ENCODE data around the gene TRMU. TPM values are rescaled to one million over a fixed set of nuclear protein-coding genes. Genes with fewer than 3 reads are reported as not detected.
"Not testable (repeated sequence)": the region's sequence is repeated elsewhere in the genome, so short reads cannot be mapped to it uniquely, and the experiment has no call there.

Gene TRMU
- total and polyA plus RNA-seq, 2 donors (not counting 3 experiments of a cell fraction or from before 2014, with no cell fraction given): 42.4 to 65.7 TPM

DNA sequence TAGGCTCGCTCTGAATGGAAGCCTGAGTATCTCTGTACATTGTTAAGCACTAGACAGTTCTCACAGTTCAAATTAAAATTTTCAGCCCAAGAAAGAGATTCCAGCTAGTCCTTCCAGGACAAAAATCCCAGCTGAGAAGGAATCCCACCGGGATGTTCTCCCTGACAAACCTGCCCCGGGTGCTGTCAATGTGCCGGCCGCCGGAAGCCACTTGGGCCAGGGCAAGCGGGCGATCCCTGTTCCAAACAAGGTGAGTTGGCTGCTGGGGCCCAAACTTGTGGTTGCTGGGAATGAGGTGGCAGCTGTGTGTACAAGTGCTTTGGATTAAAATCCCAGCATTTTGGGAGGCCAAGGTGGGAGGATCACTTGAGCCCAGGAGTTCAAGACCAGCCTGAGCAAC, 23.5 kb upstream of the TRMU start:
- H3K4me2 ChIP-seq (ENCODE audit: insufficient read depth, low read length): no peak overlapping the region
- peaks cover 41% of the 10 kb centered on the region for H3K79me2 ChIP-seq (ENCODE audit: control insufficient read depth, insufficient read depth, low read length)
- dilution Hi-C loops (cut with MboI; ENCODE audit: extremely low pct_ligation_motif_present, low sequenced_read_pairs) (no loop called here), intact Hi-C loops (cut with micrococcal nuclease) (no loop called here)
- no peaks in the 10 kb centered on the region for H3K9me1 ChIP-seq (replicated peaks; ENCODE audit: control insufficient read depth, extremely low read depth, insufficient read depth, low read length)
- FAIRE-seq (no peak), DNase-seq (ENCODE audit: low read depth, low spot score) (no peak)
- TF ChIP-seq POLR2AphosphoS5 (IDR thresholded peaks at IDR 0.05; ENCODE audit: insufficient read depth, low read depth, low read length) (no peak), GATA2 (IDR thresholded peaks at IDR 0.05; ENCODE audit: insufficient read depth, insufficient read length, low read depth, low read length) (no peak), MYC (IDR thresholded peaks at IDR 0.05; ENCODE audit: low read depth, low read length) (no peak), JUN (IDR thresholded peaks at IDR 0.05; ENCODE audit: borderline replicate concordance, insufficient read depth, insufficient read length, low read depth) (no peak), FOS (IDR thresholded peaks at IDR 0.05; ENCODE audit: borderline replicate concordance, insufficient read depth, low read length) (no peak), EZH2 (IDR thresholded peaks at IDR 0.05; ENCODE audit: borderline replicate concordance, low read depth, low read length, severe bottlenecking) (no peak), POLR2A (IDR thresholded peaks at IDR 0.05; ENCODE audit: low read depth, low read length) (no peak)
- TF ChIP-seq, protein P1, sequence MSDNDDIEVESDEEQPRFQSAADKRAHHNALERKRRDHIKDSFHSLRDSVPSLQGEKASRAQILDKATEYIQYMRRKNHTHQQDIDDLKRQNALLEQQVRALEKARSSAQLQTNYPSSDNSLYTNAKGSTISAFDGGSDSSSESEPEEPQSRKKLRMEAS (IDR thresholded peaks at IDR 0.05; ENCODE audit: insufficient read depth, insufficient read length): no peak
- TF ChIP-seq, protein P2, sequence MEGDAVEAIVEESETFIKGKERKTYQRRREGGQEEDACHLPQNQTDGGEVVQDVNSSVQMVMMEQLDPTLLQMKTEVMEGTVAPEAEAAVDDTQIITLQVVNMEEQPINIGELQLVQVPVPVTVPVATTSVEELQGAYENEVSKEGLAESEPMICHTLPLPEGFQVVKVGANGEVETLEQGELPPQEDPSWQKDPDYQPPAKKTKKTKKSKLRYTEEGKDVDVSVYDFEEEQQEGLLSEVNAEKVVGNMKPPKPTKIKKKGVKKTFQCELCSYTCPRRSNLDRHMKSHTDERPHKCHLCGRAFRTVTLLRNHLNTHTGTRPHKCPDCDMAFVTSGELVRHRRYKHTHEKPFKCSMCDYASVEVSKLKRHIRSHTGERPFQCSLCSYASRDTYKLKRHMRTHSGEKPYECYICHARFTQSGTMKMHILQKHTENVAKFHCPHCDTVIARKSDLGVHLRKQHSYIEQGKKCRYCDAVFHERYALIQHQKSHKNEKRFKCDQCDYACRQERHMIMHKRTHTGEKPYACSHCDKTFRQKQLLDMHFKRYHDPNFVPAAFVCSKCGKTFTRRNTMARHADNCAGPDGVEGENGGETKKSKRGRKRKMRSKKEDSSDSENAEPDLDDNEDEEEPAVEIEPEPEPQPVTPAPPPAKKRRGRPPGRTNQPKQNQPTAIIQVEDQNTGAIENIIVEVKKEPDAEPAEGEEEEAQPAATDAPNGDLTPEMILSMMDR (IDR thresholded peaks at IDR 0.05; ENCODE audit: extremely low read depth in 1 of 2, insufficient read depth in 1 of 2, low read depth in 1 of 2, low read length in 2 of 2): no peak
- H3K27me3 ChIP-seq (ENCODE audit: control insufficient read depth in 2 of 2, insufficient read depth in 2 of 2, low read length in 2 of 2): no peaks in the 10 kb centered on the region
- ChIA-PET CTCF (interaction anchor here (1.0 to 6.3 kb wide), 4 partner anchors 12 to 306 kb away, joined by 5 to 111 read pairs (median 5); no protein-coding TSS in a partner anchor), POLR2A (no interaction called here)
- peaks cover 0 to 14% of the 10 kb centered on the region in 2 experiments for H3K36me3 ChIP-seq (ENCODE audit: control insufficient read depth in 2 of 2, extremely low read depth in 1 of 2, insufficient read depth in 2 of 2, low read length in 2 of 2)
- BruUV-seq (replicated peaks): no TSS peak
- H3K4me1 ChIP-seq (ENCODE audit: control insufficient read depth, extremely low read depth, insufficient read depth, low read length): no peaks in the 10 kb centered on the region
- H3K4me3 ChIP-seq (replicated peaks in 1 of 3; ENCODE audit: insufficient read depth in 1 of 3, low read depth in 1 of 3, low read length in 3 of 3): no peak overlapping the region
- H3K9ac ChIP-seq (replicated peaks; ENCODE audit: extremely low read depth, insufficient read depth, low read length): no peak overlapping the region
- no peak overlapping the region for H2AFZ ChIP-seq (ENCODE audit: low read depth, low read length)
- H3K27ac ChIP-seq (ENCODE audit: insufficient read depth, low read depth, low read length): no peak overlapping the region
- H4K20me1 ChIP-seq (replicated peaks; ENCODE audit: control insufficient read depth, extremely low read depth, insufficient read depth, low read length): no peaks in the 10 kb centered on the region
- no peaks in the 10 kb centered on the region for H3K9me3 ChIP-seq (replicated peaks; ENCODE audit: control insufficient read depth, insufficient read depth, low read length)

DNA sequence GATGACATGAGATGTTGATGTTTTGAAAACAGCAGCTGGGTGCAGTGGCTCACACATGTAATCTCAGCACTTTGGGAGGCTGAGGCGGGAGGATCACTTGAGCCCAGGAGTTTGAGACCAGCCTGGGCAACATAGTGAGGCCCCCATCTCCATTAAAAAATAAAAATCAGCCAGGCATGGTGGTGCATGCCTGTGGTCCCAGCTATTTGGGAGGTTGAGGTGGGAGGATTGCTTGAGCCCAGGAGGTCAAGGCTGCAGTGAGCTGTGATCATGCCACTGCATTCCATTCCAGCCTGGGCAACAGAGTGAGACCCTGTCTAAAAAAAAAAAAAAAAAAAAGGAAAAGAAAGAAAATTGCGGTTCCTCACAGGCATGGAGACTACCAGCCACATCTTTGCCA, 22.7 kb upstream of the TRMU start:
- H3K27me3 ChIP-seq (ENCODE audit: control insufficient read depth in 2 of 2, insufficient read depth in 2 of 2, low read length in 2 of 2); H3K9me3 ChIP-seq (replicated peaks; ENCODE audit: control insufficient read depth, insufficient read depth, low read length); H3K4me1 ChIP-seq (ENCODE audit: control insufficient read depth, extremely low read depth, insufficient read depth, low read length); H3K9ac ChIP-seq (replicated peaks; ENCODE audit: extremely low read depth, insufficient read depth, low read length); BruUV-seq (replicated peaks); POLR2A ChIA-PET; H4K20me1 ChIP-seq (replicated peaks; ENCODE audit: control insufficient read depth, extremely low read depth, insufficient read depth, low read length); intact Hi-C loops (cut with micrococcal nuclease); H3K9me1 ChIP-seq (replicated peaks; ENCODE audit: control insufficient read depth, extremely low read depth, insufficient read depth, low read length); H3K27ac ChIP-seq (ENCODE audit: insufficient read depth, low read depth, low read length); FAIRE-seq; DNase-seq (ENCODE audit: low read depth, low spot score); H3K4me2 ChIP-seq (ENCODE audit: insufficient read depth, low read length); H3K4me3 ChIP-seq (replicated peaks in 1 of 3; ENCODE audit: insufficient read depth in 1 of 3, low read depth in 1 of 3, low read length in 3 of 3); H2AFZ ChIP-seq (ENCODE audit: low read depth, low read length); dilution Hi-C loops (cut with MboI; ENCODE audit: extremely low pct_ligation_motif_present, low sequenced_read_pairs): not testable (repeated sequence)
- CTCF ChIA-PET: interaction anchor here (0.7 to 6.3 kb wide), 8 partner anchors 11 to 316 kb away, joined by 3 to 111 read pairs (median 4); partner anchors contain the start of genes TRMU and TTC38
- Histone ChIP-seq H3K36me3 (ENCODE audit: control insufficient read depth in 2 of 2, extremely low read depth in 1 of 2, insufficient read depth in 2 of 2, low read length in 2 of 2) (peaks cover 2 to 16% of the 10 kb centered on the region in 2 experiments), H3K79me2 (ENCODE audit: control insufficient read depth, insufficient read depth, low read length) (peaks cover 37% of the 10 kb centered on the region)

Data from endothelial cell of umbilical vein (primary cell).